Islet precursor cell (in vitro differentiated cells): Measurements from ENCODE around the gene ALX4.

Experiments
- DNase-seq: peaks from one replicate; pipeline ENCODE4 v3.0.0-alpha.2; 2018

Gene ALX4

GRCh38 chr11:44288133-44288526, 21.8 kb downstream of the ALX4 start:
- DNase-seq: no peak

- no peak for DNase-seq
These were observed 23.0 kb downstream of the ALX4 start for GRCh38 chr11:44286911-44287310.

GRCh38 chr11:44286268-44286880, 23.6 kb downstream of the ALX4 start:
- DNase-seq: peak; percentile 87

- peak; percentile 89 for DNase-seq
These were observed 24.2 kb downstream of the ALX4 start for GRCh38 chr11:44285756-44286155.

GRCh38 chr11:44282620-44283019, 27.3 kb downstream of the ALX4 start:
- DNase-seq: no peak

- no peak for DNase-seq
These were observed 28.8 kb downstream of the ALX4 start for GRCh38 chr11:44281151-44281550.

- no peak for DNase-seq
These were observed 29.7 kb downstream of the ALX4 start for GRCh38 chr11:44280257-44280656.

- no peak for DNase-seq
These were observed 30.5 kb downstream of the ALX4 start for GRCh38 chr11:44279483-44279882.

GRCh38 chr11:44277196-44278090, 32.5 kb downstream of the ALX4 start:
- DNase-seq: no peak

GRCh38 chr11:44275961-44276550, 33.9 kb downstream of the ALX4 start:
- no peak for DNase-seq

GRCh38 chr11:44275241-44275640, 34.7 kb downstream of the ALX4 start:
- DNase-seq: no peak

- no peak for DNase-seq
These were observed 35.5 kb downstream of the ALX4 start for GRCh38 chr11:44274404-44274803.

- no peak for DNase-seq
These were observed 38.7 kb downstream of the ALX4 start for GRCh38 chr11:44271286-44271685.

GRCh38 chr11:44270403-44271273, 39.3 kb downstream of the ALX4 start:
- no peak for DNase-seq

- no peak for DNase-seq
These were observed 40.3 kb downstream of the ALX4 start for GRCh38 chr11:44269369-44270351.

GRCh38 chr11:44268614-44269080, 41.3 kb downstream of the ALX4 start:
- no peak for DNase-seq

GRCh38 chr11:44267750-44268613, 42.0 kb downstream of the ALX4 start:
- DNase-seq: no peak

- no peak for DNase-seq
These were observed 42.8 kb downstream of the ALX4 start for GRCh38 chr11:44267006-44267749.

- no peak for DNase-seq
These were observed 43.7 kb downstream of the ALX4 start for GRCh38 chr11:44266056-44266780.
